GM19438 (cell line): ENCODE data around the gene SEZ6L.
"Not testable (repeated sequence)": the region's sequence is repeated elsewhere in the genome, so short reads cannot be mapped to it uniquely, and the experiment has no call there.

ENCODE experiments used
- ATAC-seq: cut with Tn5 transposase; IDR thresholded peaks from one replicate; pipeline ENCODE4 v1.9.1; 2021; ENCODE audit warnings: low read depth; ENCODE audit not compliant: unreplicated experiment

The SEZ6L gene

GRCh38 chr22:26367402-26368245 lies 198.4 kb downstream of the SEZ6L start:
- ATAC-seq = no peak

GRCh38 chr22:26372890-26373289 lies 203.6 kb downstream of the SEZ6L start:
- no peak for ATAC-seq

- no peak for ATAC-seq
These were observed 205.2 kb downstream of the SEZ6L start for GRCh38 chr22:26374391-26375026.

DNA sequence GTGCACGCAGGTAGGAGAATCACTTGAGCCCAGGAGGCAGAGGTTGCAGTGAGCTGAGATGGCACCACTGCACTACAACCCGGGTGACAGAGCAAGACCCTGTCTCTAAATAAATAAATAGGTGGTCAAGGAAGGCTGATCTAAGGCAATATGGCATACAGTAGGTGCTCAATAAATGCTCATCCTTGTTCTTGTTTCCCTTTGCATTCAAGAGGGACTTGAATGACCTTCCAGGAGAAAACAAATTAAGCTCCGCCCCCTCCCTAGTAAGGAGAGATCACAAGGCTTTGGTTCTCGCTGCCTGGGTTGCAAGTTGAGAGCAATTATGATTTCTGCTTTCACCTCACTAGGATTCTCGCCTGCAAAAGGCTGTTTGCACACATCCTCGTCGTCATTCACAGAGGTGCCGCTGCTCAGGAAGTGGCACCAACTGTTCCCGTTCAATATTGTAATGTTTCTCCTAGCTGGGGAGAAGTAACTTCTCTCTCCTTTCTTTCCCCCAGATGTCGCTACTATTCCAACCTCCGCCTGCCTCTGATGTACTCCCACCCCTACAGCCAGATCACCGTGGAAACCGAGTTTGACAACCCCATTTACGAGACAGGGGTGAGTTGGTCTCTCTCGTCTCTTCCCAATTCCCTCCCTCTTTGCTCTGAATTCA lies 208.0 kb downstream of the SEZ6L start:
- no peak for ATAC-seq

DNA sequence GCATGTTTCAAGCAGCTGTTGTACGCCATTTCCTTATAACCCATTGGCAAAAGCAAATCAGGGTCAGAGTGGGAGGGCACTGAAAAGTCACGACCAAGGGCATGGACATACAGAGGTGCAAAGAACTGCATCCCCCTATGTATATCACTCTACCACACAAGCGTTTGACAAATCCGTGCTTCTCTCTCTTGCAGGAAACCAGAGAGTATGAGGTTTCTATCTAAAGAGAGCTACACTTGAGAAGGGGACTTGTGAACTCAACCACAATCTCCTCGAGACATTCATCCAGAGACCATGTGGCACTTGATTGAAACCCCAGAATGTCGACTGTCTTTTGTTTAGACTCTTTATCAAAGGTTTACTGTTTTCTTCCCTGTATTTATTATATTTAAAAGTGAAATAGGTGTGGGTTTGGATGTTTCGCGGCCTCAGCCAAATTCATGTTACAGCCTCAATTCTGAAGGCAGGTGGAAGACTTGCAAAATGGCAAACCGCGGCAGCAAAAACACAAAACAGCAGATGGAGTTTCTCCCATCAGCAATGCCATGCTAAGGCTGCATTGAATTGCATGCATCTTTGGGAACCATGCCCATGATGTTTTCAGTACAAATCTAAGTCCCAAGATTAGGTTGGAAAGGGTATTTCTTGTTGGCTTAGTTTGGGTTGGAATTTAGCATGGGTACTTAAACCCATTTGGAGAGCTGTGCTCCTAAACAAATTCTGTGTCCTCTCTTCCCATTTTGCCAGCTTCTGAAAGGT lies 211.0 kb downstream of the SEZ6L start:
- no peak for ATAC-seq

- ATAC-seq = no peak
These were observed 213.5 kb downstream of the SEZ6L start for GRCh38 chr22:26382782-26383181.

DNA sequence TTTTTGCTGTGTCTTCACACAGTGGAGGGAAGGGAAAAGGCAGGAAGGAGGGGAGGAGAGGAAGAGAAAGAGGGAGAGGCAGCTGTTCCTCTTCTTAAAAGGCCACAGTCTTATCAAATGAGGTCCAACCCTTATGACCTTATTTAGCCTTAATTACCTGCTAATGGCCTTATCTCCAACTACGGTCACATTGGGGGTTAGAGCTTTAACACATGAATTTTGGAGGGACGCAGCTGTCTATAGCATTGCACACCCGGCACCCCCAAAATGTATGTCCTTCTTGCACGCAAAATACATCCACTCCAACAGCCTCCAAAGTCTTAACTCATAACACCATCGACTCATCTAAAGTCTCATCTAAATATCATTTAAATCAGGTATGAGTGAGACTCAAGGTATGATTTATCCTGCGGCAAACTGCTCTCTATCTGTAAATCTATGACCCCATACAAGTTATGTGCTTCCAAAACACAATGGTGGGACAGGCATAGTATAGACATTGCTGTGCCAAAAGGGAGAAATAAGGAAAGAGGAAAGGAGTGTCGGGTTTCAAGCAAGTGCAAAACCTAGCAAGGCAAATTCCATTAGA lies 214.8 kb downstream of the SEZ6L start:
- ATAC-seq = no peak

DNA sequence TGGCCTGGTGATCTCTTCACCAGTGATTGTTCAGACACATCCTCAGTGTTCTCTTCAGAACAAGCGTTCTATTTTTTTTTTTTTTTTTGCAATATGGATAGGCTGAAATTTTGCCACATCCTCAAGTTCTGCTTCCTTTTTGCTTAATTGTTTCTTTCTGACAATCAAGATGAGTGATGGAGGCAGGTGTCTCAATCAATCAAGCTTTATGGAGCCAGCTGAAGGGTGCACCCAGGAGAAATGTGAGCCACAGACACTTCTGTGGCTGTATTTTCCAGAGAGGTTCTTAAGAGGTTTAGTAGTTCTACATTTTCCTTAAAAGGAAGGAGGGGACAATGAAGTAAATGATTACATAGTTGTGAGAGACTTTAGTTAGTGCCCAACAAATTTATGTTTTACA lies 215.9 kb downstream of the SEZ6L start:
- ATAC-seq = no peak

DNA sequence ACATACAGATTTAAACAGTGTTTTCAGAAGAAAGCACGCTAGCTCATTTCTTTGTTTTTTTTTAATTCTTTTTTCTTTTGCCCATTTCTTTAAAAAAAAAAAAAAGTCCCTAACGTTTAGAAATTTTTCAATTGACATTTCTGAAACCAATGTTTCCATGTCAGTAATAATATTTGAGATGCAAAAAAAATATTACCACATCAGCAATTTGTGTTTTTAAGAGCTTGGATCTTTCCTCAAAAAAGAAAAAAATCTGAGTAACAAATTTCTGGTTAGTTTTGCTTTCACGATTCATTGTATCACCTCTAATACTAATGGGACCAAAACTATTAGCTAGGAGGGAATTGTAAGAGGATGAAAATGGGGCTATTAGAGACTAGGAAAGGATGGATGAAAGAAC lies 219.9 kb downstream of the SEZ6L start:
- ATAC-seq = no peak

DNA sequence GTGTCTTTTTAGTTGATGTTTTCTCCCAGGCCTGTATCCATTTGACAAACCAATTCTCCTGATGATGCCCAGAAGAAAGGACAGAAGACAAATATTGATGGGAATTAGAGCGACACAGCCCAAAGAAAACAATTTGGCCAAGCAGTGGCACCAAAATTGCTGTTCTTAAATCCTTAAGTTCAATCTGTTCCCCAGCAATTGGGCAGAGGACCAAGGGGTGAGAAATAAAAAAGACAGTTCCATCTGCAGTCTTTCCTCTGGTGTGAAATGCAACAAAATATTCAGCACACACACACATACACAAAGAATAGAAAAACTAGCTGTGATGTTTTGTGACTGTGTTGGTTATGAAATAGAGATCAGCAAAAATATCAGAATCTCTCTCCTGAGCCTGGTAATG lies 221.8 kb downstream of the SEZ6L start:
- no peak for ATAC-seq

DNA sequence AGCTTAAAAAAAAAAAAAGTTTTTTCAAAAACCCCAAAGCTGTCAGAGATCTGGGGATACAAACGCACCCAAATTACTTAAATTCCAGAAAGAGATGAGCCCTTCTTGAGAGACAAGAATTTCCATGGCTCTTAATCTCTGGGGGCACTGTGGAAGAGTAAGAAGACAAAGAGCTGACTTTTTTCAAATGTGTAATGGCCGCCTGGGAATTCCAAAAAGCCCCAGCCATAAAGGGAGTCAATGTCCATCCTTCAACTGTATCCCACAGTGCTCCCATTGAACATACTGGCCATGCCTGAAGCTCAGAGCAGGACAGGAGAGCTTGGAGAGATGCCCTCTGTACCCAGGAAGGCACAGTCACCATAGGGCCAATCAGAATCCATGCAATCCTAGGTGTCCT lies 222.4 kb downstream of the SEZ6L start:
- no peak for ATAC-seq

DNA sequence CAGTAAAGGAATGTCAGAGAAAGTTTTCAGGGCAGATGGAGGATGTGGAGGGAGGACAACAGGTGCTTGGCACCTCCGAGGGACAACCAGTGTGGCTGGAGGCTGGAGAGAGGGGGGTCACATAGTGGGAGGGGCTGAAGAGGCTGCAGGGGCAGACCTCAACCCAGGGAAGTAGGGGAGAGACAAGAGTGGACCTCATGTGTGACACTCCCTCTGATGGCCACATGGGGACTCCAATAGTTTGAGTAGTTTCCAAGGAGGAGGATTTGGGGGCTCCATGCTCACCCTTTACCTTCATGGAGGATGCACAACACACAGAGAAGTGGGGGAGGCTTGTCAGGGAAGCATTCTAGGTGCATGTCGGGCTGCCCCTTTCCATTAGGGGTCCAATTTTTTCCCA lies 224.7 kb downstream of the SEZ6L start:
- ATAC-seq = no peak

DNA sequence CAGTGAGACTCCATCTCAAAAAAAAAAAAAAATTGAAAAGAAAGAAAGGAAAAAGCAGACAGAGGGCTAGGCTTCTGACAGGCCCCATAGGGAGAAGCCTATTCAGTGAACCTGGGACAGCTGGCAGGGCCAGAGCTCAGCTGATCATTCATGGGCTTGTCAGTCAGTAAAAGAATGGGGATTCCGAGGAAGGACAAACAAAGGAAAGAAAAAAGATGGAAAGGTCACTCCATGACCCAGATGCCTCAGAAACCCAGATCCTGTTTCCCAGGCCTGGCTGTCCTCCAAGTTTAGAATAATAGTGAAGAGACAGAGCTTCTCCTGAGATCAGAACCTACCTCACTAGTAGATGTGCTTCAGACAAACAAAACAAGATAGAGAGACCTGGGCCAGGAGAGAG lies 225.5 kb downstream of the SEZ6L start:
- no peak for ATAC-seq

GRCh38 chr22:26395926-26396325 lies 226.7 kb downstream of the SEZ6L start:
- ATAC-seq = no peak

DNA sequence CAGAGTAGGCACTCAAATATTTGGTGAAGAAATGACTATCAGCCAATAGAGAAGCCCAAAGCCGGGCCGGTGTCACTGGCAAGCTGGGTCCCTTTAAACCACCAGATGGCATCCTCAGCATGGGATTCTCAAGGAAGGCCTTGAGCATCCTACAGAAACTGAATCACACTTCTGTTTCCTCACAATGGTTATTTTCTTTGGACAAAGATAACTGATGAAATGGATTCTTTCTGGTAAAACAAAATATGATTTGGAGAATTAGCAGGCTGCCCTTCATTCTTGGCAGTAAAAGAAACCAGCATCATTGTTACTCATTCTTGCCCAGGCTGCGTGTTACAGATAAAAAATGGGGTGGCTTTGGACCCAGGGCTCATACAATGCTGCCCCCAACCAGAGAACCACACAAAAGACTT lies 229.5 kb downstream of the SEZ6L start:
- no peak for ATAC-seq

DNA sequence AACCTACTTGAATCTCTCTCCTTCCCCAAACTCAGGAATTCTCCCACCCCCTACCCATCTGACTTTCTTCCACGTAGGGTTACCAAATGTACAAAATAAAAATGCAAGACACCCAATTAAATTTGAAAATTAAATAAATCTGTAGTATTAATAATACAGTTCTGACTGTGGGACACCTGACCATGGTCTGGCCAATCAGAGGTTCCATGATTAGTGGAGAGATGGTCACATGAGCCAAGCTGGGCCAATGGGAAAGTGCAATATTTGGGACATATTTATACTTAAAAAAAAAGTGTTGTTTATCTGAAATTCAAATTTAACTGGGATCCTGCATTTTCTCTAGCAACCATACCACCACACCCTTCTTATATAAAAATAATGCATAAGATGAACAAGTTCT lies 230.0 kb downstream of the SEZ6L start:
- ATAC-seq = no peak

DNA sequence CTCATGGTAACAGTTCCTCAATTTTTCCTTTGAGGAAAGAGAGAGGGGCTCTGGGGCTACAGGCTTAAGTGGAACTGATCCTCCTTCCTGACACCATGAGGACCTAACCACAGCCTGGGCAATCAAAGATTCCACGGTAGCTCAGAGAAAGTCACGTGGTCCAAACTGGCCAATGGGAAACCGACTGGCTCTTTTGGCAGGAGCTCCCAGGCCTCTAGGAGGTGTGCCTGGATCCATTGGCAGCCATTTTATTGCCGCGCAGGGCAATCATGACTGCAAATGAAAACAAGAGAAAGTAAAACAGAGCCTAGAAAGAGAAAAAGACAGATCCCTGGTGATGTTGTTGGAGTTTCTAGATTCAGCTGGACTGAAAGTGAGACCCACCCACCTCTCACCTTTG lies 232.5 kb downstream of the SEZ6L start:
- no peak for ATAC-seq

- ATAC-seq = no peak
These were observed 235.7 kb downstream of the SEZ6L start for GRCh38 chr22:26404851-26405421.

- ATAC-seq = no peak
These were observed 236.9 kb downstream of the SEZ6L start for GRCh38 chr22:26406118-26406517.

DNA sequence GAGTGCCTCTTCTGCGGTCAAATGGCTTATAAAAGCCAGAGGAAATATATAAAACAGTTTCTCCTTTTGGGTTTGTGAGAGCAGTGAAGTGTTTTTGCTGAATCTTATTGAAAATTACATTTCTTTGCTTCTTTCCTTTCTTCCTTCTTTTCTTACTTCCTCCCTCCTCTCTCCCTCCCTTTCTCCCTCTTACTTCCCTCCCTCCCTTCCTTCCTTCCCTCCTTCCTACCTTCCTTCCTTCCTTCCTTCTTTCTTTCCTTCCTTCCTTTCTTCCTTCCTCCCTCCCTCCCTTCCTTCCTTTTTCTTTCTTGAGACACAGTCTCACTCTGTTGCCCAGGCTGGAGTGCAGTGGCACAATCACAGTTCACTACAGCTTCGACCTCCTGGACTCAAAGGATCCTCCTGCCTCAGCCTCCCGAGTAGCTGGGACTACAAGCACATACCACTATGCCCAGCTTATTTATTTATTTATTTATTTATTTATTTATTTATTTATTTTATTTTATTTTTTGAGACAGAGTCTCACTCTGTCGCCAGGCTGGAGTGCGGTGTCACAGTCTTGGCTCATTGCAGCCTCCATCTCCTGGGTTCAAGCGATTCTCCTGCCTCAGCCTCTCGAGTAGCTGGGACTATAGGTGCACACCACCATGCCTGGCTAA lies 239.4 kb downstream of the SEZ6L start:
- not testable (repeated sequence) for ATAC-seq
